Skin of body (tissue), 2 donors: Measurements from ENCODE around the gene MAFG. TPM values are rescaled to one million over a fixed set of nuclear protein-coding genes. Genes with fewer than 3 reads are reported as not detected.

Source experiments
- DNase-seq: peaks from one replicate; lab custom pipeline; 2025; lab: John Stamatoyannopoulos, UW
- total RNA-seq: library from RNA; depleted of rRNA; stranded (reverse); fragments of >200 nt; gene quantifications from one replicate; pipeline ENCODE4 v1.2.3, GENCODE V29; 2014

Gene MAFG
- total RNA-seq, 1 donor from 2014 or later, result 8.1 TPM

GRCh38 chr17:81898029-81898866 lies 29.3 kb downstream of the MAFG start:
- no peak for DNase-seq

- no peak for DNase-seq
Measured at GRCh38 chr17:81895400-81895799, 32.1 kb downstream of the MAFG start.

GRCh38 chr17:81891303-81891552 lies 36.3 kb downstream of the MAFG start:
- DNase-seq, result no peak

GRCh38 chr17:81890447-81891302 lies 36.9 kb downstream of the MAFG start:
- DNase-seq, result no peak

- no peak for DNase-seq
Measured at GRCh38 chr17:81889602-81890001, 37.9 kb downstream of the MAFG start.

GRCh38 chr17:81888988-81889595 lies 38.4 kb downstream of the MAFG start:
- no peak for DNase-seq

GRCh38 chr17:81888105-81888987 lies 39.2 kb downstream of the MAFG start:
- DNase-seq, result no peak

GRCh38 chr17:81885869-81886548 lies 41.5 kb downstream of the MAFG start:
- DNase-seq, result no peak

GRCh38 chr17:81885454-81885853 lies 42.1 kb downstream of the MAFG start:
- no peak for DNase-seq

- DNase-seq, result no peak
Measured at GRCh38 chr17:81884968-81885367, 42.6 kb downstream of the MAFG start.

- no peak for DNase-seq
Measured at GRCh38 chr17:81884520-81884919, 43.0 kb downstream of the MAFG start.

GRCh38 chr17:81879121-81879520 lies 48.4 kb downstream of the MAFG start:
- DNase-seq, result no peak

- no peak for DNase-seq
Measured at GRCh38 chr17:81878294-81878693, 49.2 kb downstream of the MAFG start.

- no peak for DNase-seq
Measured at GRCh38 chr17:81877569-81877968, 50.0 kb downstream of the MAFG start.

- peak; percentile 77 for DNase-seq
Measured at GRCh38 chr17:81871387-81872230, 55.9 kb downstream of the MAFG start.

GRCh38 chr17:81870981-81871386 lies 56.6 kb downstream of the MAFG start, which contains the start of gene ARHGDIA:
TSS of gene ARHGDIA (minus strand) at chr17:81871337. CDS start at chr17:81869930, 1,407 bp downstream.
- no peak for DNase-seq

GRCh38 chr17:81870131-81870980 lies 57.2 kb downstream of the MAFG start:
- no peak for DNase-seq

- no peak for DNase-seq
Measured at GRCh38 chr17:81869221-81870130, 58.1 kb downstream of the MAFG start.
